Endodermal cell (in vitro differentiated cells): ENCODE measurements around the gene ULK1. TPM values are rescaled to one million over a fixed set of nuclear protein-coding genes. Genes with fewer than 3 reads are reported as not detected.

ENCODE experiments used
- DNase-seq: peaks from one replicate; pipeline ENCODE4 v3.0.0-alpha.2; 2017
- H3K27ac ChIP-seq: 2 replicates; pipeline ENCODE4 v1.5.1; 2013; ENCODE audit warnings: mild to moderate bottlenecking, low read depth, low read length, moderate library complexity
- H3K27me3 ChIP-seq: 2 replicates; pipeline ENCODE4 v1.6.1; 2013; ENCODE audit warnings: mild to moderate bottlenecking, low read length, moderate library complexity; ENCODE audit not compliant: insufficient read depth, control insufficient read depth, poor library complexity, severe bottlenecking
- H3K36me3 ChIP-seq: 2 replicates; pipeline ENCODE4 v1.7.0; 2013; ENCODE audit warnings: mild to moderate bottlenecking, low read length, moderate library complexity; ENCODE audit not compliant: control insufficient read depth, insufficient read depth
- H3K4me1 ChIP-seq: one replicate; pipeline ENCODE4 v1.7.0; 2013; ENCODE audit warnings: low read length; ENCODE audit not compliant: control insufficient read depth, insufficient read depth
- H3K4me3 ChIP-seq: 2 replicates; pipeline ENCODE4 v1.5.1; 2013; ENCODE audit warnings: mild to moderate bottlenecking, low read length, moderate library complexity
- H3K9ac ChIP-seq: 2 replicates; pipeline ENCODE4 v1.6.1; 2013; ENCODE audit warnings: mild to moderate bottlenecking, low read length, moderate library complexity; ENCODE audit not compliant: poor library complexity, severe bottlenecking; ENCODE audit errors: extremely low read depth
- H3K9me3 ChIP-seq: 2 replicates; pipeline ENCODE4 v1.6.1; 2013; ENCODE audit warnings: mild to moderate bottlenecking, low read length, moderate library complexity; ENCODE audit not compliant: control insufficient read depth
- H3K27ac Mint-ChIP-seq: 2 replicates; pipeline ENCODE4 v1.8.0; 2020; ENCODE audit warnings: mixed read lengths
- H3K27me3 Mint-ChIP-seq: 2 replicates; pipeline ENCODE4 v1.8.0; 2021; ENCODE audit warnings: mild to moderate bottlenecking, mixed read lengths; ENCODE audit not compliant: insufficient read depth
- H3K36me3 Mint-ChIP-seq: 2 replicates; pipeline ENCODE4 v1.8.0; 2020; ENCODE audit warnings: low read depth, mixed read lengths
- H3K4me1 Mint-ChIP-seq: 2 replicates; pipeline ENCODE4 v1.8.0; 2020; ENCODE audit warnings: mixed read lengths
- H3K4me3 Mint-ChIP-seq: 2 replicates; pipeline ENCODE4 v1.8.0; 2020; ENCODE audit warnings: mild to moderate bottlenecking, moderate library complexity, mixed read lengths
- H3K9me3 Mint-ChIP-seq: 2 replicates; pipeline ENCODE4 v1.8.0; 2020; ENCODE audit warnings: mild to moderate bottlenecking, mixed read lengths
- CTCF ChIP-seq: fragments of 200-600 bp; sonication (generic); conservative IDR thresholded peaks from 2 replicates; pipeline ENCODE4 v1.5.0; 2021; ENCODE audit warnings: antibody characterized with exemption, mild to moderate bottlenecking
- WGBS, 2 experiments: methylation state at CpG; one replicate each; pipeline versions ENCODE4 v1.1.5 to v1.1.7; 2013; ENCODE audit warnings: missing lambda C conversion rate in 2 of 2, mixed read lengths in 1 of 2; ENCODE audit not compliant: insufficient coverage in 1 of 2, insufficient read length in 1 of 2; 5-methylcytosine and 5-hydroxymethylcytosine counted together
- total RNA-seq, 2 donors: library from RNA; stranded (reverse); fragmentation: NEBNext Ultra II Directional in 1 of 2; extraction: Animal tissue kit (Norgen Biotek cat#: 25700) in 1 of 2; gene quantifications; 2 replicates in 1 of 2; 3 replicates in 1 of 2; pipeline ENCODE4 v1.2.1, GENCODE V29; 2021

Gene ULK1
- total RNA-seq, 2 donors from 2014 or later: 68.0 to 104 TPM

- Histone ChIP-seq H3K9me3 (no peaks in the 10 kb centered on the region), H3K4me3 (no peak overlapping the region), H3K4me1 (peaks cover 5% of the 10 kb centered on the region), H3K27me3 (no peaks in the 10 kb centered on the region), H3K27ac (no peak overlapping the region), H3K36me3 (peaks cover 17% of the 10 kb centered on the region), H3K9ac (no peak overlapping the region)
- H3K27ac Mint-ChIP-seq: peak overlapping the region; percentile 58
- no peaks in the 10 kb centered on the region for H3K27me3 Mint-ChIP-seq
- peaks cover 3% of the 10 kb centered on the region for H3K4me1 Mint-ChIP-seq
- no peak for TF ChIP-seq CTCF
- no peak for DNase-seq
- WGBS, 2 experiments: 92 to 98% methylated on average over 15 to 25 of the region's 25 CpGs
- no peak overlapping the region for H3K4me3 Mint-ChIP-seq
- peaks cover 16% of the 10 kb centered on the region for H3K36me3 Mint-ChIP-seq
- H3K9me3 Mint-ChIP-seq: no peaks in the 10 kb centered on the region
Measured at GRCh38 chr12:131902332-131903241, 8.2 kb downstream of the ULK1 start.

GRCh38 chr12:131903270-131904255 is 9.1 kb downstream of the ULK1 start:
- peaks cover 13% of the 10 kb centered on the region for H3K36me3 ChIP-seq
- Mint-ChIP-seq H3K36me3 (peaks cover 9% of the 10 kb centered on the region), H3K9me3 (no peaks in the 10 kb centered on the region), H3K27me3 (no peaks in the 10 kb centered on the region), H3K4me1 (peaks cover 3% of the 10 kb centered on the region), H3K27ac (peak overlapping the region; percentile 30), H3K4me3 (no peak overlapping the region)
- no peak for DNase-seq
- TF ChIP-seq CTCF: no peak
- H3K27me3 ChIP-seq: no peaks in the 10 kb centered on the region
- H3K9me3 ChIP-seq: no peaks in the 10 kb centered on the region
- no peak overlapping the region for H3K27ac ChIP-seq
- WGBS, 2 experiments: 96 to 98% methylated on average over 8 to 13 of the region's 13 CpGs
- H3K4me3 ChIP-seq: no peak overlapping the region
- no peak overlapping the region for H3K9ac ChIP-seq
- H3K4me1 ChIP-seq: peaks cover 5% of the 10 kb centered on the region

- peaks cover 13% of the 10 kb centered on the region for H3K36me3 ChIP-seq
- Mint-ChIP-seq H3K36me3 (peaks cover 11% of the 10 kb centered on the region), H3K4me3 (no peak overlapping the region), H3K4me1 (peaks cover 3% of the 10 kb centered on the region), H3K27ac (peak overlapping the region; percentile 30), H3K27me3 (no peaks in the 10 kb centered on the region), H3K9me3 (no peaks in the 10 kb centered on the region)
- H3K4me1 ChIP-seq: peaks cover 5% of the 10 kb centered on the region
- H3K4me3 ChIP-seq: no peak overlapping the region
- H3K9me3 ChIP-seq: no peaks in the 10 kb centered on the region
- H3K27me3 ChIP-seq: no peaks in the 10 kb centered on the region
- no peak for DNase-seq
- no peak overlapping the region for H3K27ac ChIP-seq
- 94 to 100% methylated on average over 1 to 5 of the region's 5 CpGs for WGBS, 2 experiments
- TF ChIP-seq CTCF: no peak
- H3K9ac ChIP-seq: no peak overlapping the region
Measured at GRCh38 chr12:131904346-131904745, 9.9 kb downstream of the ULK1 start.
